HG03025 (cell line): Measurements from ENCODE around the gene RTF1.
"Not testable (repeated sequence)": the region's sequence is repeated elsewhere in the genome, so short reads cannot be mapped to it uniquely, and the experiment has no call there.

Experiments
- ATAC-seq: cut with Tn5 transposase; IDR thresholded peaks from one replicate; pipeline ENCODE4 v1.9.1; 2021; ENCODE audit warnings: mild to moderate bottlenecking, moderate library complexity; ENCODE audit not compliant: unreplicated experiment, low FRiP score

The RTF1 gene

GRCh38 chr15:41416742-41417417, at the start of gene RTF1:
Gene RTF1 (plus strand): TSS chr15:41417095. CDS start chr15:41417116, 21 bp downstream.
- peak; percentile 76 for ATAC-seq

- ATAC-seq: no peak
Measured at GRCh38 chr15:41367418-41367817, 49.5 kb upstream of the RTF1 start.

GRCh38 chr15:41377978-41378377, 38.9 kb upstream of the RTF1 start:
- no peak for ATAC-seq

GRCh38 chr15:41383974-41384749, 32.7 kb upstream of the RTF1 start:
- not testable (repeated sequence) for ATAC-seq

- ATAC-seq: no peak
Measured at GRCh38 chr15:41387646-41388045, 29.2 kb upstream of the RTF1 start.

- ATAC-seq: no peak
Measured at GRCh38 chr15:41392659-41393058, 24.2 kb upstream of the RTF1 start.

- no peak for ATAC-seq
Measured at GRCh38 chr15:41394924-41395323, 22.0 kb upstream of the RTF1 start.

GRCh38 chr15:41396111-41396510, 20.8 kb upstream of the RTF1 start:
- no peak for ATAC-seq

- ATAC-seq: no peak
Measured at GRCh38 chr15:41401904-41402267, 15.0 kb upstream of the RTF1 start.

- no peak for ATAC-seq
Measured at GRCh38 chr15:41407341-41407740, 9.6 kb upstream of the RTF1 start.

- ATAC-seq: no peak
Measured at GRCh38 chr15:41408234-41408641, 8.7 kb upstream of the RTF1 start.

- ATAC-seq: no peak
Measured at GRCh38 chr15:41411031-41411430, 5.9 kb upstream of the RTF1 start.

GRCh38 chr15:41411441-41411840, 5.5 kb upstream of the RTF1 start:
- ATAC-seq: no peak

GRCh38 chr15:41416128-41416741, 660 bp upstream of the RTF1 start:
- peak; percentile 11 for ATAC-seq

GRCh38 chr15:41417418-41418195, 712 bp downstream of the RTF1 start:
- ATAC-seq: peak; percentile 27

GRCh38 chr15:41423979-41424659, 7.2 kb downstream of the RTF1 start:
- ATAC-seq: no peak

- no peak for ATAC-seq
Measured at GRCh38 chr15:41424809-41425208, 7.9 kb downstream of the RTF1 start.

GRCh38 chr15:41425907-41426306, 9.0 kb downstream of the RTF1 start:
- ATAC-seq: not testable (repeated sequence)

- ATAC-seq: no peak
Measured at GRCh38 chr15:41429003-41429890, 12.4 kb downstream of the RTF1 start.
